CD4-positive, alpha-beta memory T cell (primary cell): ENCODE results near the gene PINK1. TPM values are rescaled to one million over a fixed set of nuclear protein-coding genes. Genes with fewer than 3 reads are reported as not detected.
A peak's percentile ranks its signal among the peaks of the same experiment; 100 is the strongest.

Experiments used
- CTCF ChIA-PET: fragments of 350-600 bp; sonication (Branson Sonifier 250); formaldehyde crosslinking; loops from one replicate; lab custom pipeline; 2021; ENCODE audit warnings: inconsistent platforms; ENCODE audit not compliant: partially characterized antibody; lab: Charles Lee
- POLR2A ChIA-PET: fragments of 350-600 bp; sonication (Branson Sonifier 250); formaldehyde crosslinking; loops from one replicate; lab custom pipeline; 2021; ENCODE audit not compliant: partially characterized antibody; lab: Charles Lee
- DNase-seq, 5 donors: peaks; one replicate each; pipeline versions ENCODE4 v3.0.0 to v3.0.0-alpha.2; 2020 to 2022; ENCODE audit warnings: mixed read lengths in 1 of 5
- H3K27ac ChIP-seq: one replicate; pipeline ENCODE4 v1.7.0; 2013; ENCODE audit warnings: low read depth, low read length
- H3K27me3 ChIP-seq: 2 replicates; pipeline ENCODE4 v1.7.0; 2013; ENCODE audit warnings: mild to moderate bottlenecking, low read length, moderate library complexity; ENCODE audit not compliant: insufficient read depth
- H3K36me3 ChIP-seq: 2 replicates; pipeline ENCODE4 v1.7.0; 2013; ENCODE audit warnings: mild to moderate bottlenecking, low read length, moderate library complexity; ENCODE audit not compliant: insufficient read depth
- H3K4me1 ChIP-seq: 2 replicates; pipeline ENCODE4 v1.7.0; 2013; ENCODE audit warnings: mild to moderate bottlenecking, low read length, moderate library complexity; ENCODE audit not compliant: insufficient read depth
- H3K4me3 ChIP-seq, 2 donors: one replicate each; pipeline ENCODE4 v1.7.0; 2013; ENCODE audit warnings: low read length in 2 of 2, mild to moderate bottlenecking in 1 of 2
- H3K9me3 ChIP-seq, 2 donors: one replicate each; pipeline ENCODE4 v1.7.0; 2013; ENCODE audit warnings: low read length in 2 of 2, control low read depth in 1 of 2; ENCODE audit not compliant: control insufficient read depth in 1 of 2
- H3K27ac Mint-ChIP-seq, 7 donors: one replicate each; pipeline ENCODE4 v1.8.0; 2020 to 2021; ENCODE audit warnings: mixed read lengths in 7 of 7, mild to moderate bottlenecking in 6 of 7, inconsistent platforms in 3 of 7, moderate library complexity in 3 of 7
- H3K27me3 Mint-ChIP-seq, 2 donors: one replicate each; pipeline ENCODE4 v1.8.0; 2020 to 2021; ENCODE audit warnings: mixed read lengths in 2 of 2
- H3K36me3 Mint-ChIP-seq, 2 donors: one replicate each; pipeline ENCODE4 v1.8.0; 2020 to 2021; ENCODE audit warnings: mixed read lengths in 2 of 2, inconsistent platforms in 1 of 2, mild to moderate bottlenecking in 1 of 2
- H3K4me1 Mint-ChIP-seq, 4 donors: one replicate each; pipeline ENCODE4 v1.8.0; 2020 to 2021; ENCODE audit warnings: mixed read lengths in 4 of 4, mild to moderate bottlenecking in 1 of 4
- H3K4me3 Mint-ChIP-seq, 8 donors: one replicate each; pipeline ENCODE4 v1.8.0; 2020 to 2021; ENCODE audit warnings: mixed read lengths in 8 of 8, mild to moderate bottlenecking in 7 of 8, moderate library complexity in 6 of 8, inconsistent platforms in 3 of 8
- H3K9me3 Mint-ChIP-seq, 8 donors: one replicate each; pipeline ENCODE4 v1.8.0; 2020 to 2021; ENCODE audit warnings: mixed read lengths in 8 of 8, mild to moderate bottlenecking in 5 of 8, inconsistent platforms in 3 of 8, moderate library complexity in 1 of 8
- intact Hi-C: fragments of 100-400 bp; cut with micrococcal nuclease; formaldehyde crosslinking; loops from one replicate; pipeline ENCODE4 v1.15.1; 2023
- polyA plus RNA-seq, 2 donors: library from polyadenylated mRNA; unstranded; fragments of 300-500 nt; fragmentation: Illumina TruSeq; gene quantifications; one replicate each; pipeline ENCODE4 v1.2.3, GENCODE V29; 2021
- total RNA-seq, 2 experiments: library from RNA; stranded (reverse); gene quantifications; one replicate each; pipeline ENCODE4 v1.2.3, GENCODE V29; 2021

Gene PINK1
- total and polyA plus RNA-seq, 4 experiments from 2014 or later = 19.0 to 24.2 (median 20.6) TPM

DNA sequence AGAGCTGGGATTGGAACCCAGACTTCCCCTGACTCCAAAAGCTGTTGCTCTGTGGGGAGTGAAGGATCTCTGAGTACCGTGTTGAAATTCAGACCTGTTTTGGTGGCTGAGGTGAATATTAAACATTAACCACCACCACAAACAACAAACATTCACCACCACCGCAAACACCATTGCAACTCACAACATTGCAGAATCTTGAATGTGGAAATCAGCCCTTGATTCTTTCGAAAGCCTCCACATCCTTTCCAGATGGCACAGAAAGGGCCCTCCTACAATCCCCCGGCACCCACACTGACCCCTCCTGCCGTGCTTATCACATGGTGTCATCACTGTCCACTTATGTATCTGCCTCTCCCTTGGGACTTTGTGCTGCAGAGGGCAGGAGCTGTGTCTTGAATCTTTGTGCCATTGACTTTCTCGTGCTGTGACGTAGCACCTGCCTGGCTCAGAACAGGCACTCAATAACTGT is 42.9 kb upstream of the PINK1 start:
- H3K36me3 ChIP-seq = no peaks in the 10 kb centered on the region
- Mint-ChIP-seq H3K4me1 (peaks cover 0 to 16% (median 6%) of the 10 kb centered on the region in 4 donors), H3K36me3 (no peaks in the 10 kb centered on the region), H3K27me3 (peaks cover 38 to 43% of the 10 kb centered on the region in 2 donors), H3K27ac (no peak overlapping the region), H3K9me3 (peaks cover 0 to 5% (median 0%) of the 10 kb centered on the region in 8 donors), H3K4me3 (no peak overlapping the region)
- intact Hi-C loops = no loop called here
- POLR2A ChIA-PET = no interaction called here
- no peak overlapping the region for H3K27ac ChIP-seq
- H3K4me1 ChIP-seq = no peaks in the 10 kb centered on the region
- peaks cover 8% of the 10 kb centered on the region for H3K27me3 ChIP-seq
- DNase-seq = no peak
- no peak overlapping the region for H3K4me3 ChIP-seq
- CTCF ChIA-PET = no interaction called here
- H3K9me3 ChIP-seq = no peaks in the 10 kb centered on the region

DNA sequence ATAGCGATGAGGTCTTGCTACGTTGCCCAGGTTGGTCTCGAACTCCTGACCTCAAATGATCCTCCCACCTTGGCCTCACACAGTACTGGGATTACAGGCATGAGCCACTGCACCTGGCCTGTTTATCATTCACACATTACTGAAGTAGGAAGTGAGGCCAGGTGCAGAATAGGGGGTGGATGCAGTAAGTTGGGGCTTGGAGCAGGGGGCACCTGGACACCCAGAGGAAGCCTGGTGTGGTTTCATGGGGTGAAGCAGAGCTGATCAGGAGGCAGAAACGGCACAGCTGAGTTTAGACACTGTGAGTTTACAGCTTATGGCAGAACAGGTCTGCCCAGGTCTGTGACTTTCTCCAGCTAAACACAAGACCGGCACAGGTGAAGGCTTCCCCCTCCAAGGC is 39.5 kb upstream of the PINK1 start:
- Mint-ChIP-seq H3K9me3 (peaks cover 0 to 2% (median 0%) of the 10 kb centered on the region in 8 donors), H3K27me3 (peaks cover 22 to 29% of the 10 kb centered on the region in 2 donors), H3K36me3 (no peaks in the 10 kb centered on the region), H3K4me3 (no peak overlapping the region), H3K4me1 (peaks cover 0 to 13% (median 4%) of the 10 kb centered on the region in 4 donors), H3K27ac (no peak overlapping the region)
- no peak overlapping the region for H3K4me3 ChIP-seq
- H3K4me1 ChIP-seq = no peaks in the 10 kb centered on the region
- ChIA-PET CTCF (no interaction called here), POLR2A (no interaction called here)
- no peaks in the 10 kb centered on the region for H3K36me3 ChIP-seq
- no peak overlapping the region for H3K27ac ChIP-seq
- H3K27me3 ChIP-seq = peaks cover 8% of the 10 kb centered on the region
- no peak for DNase-seq
- no peaks in the 10 kb centered on the region for H3K9me3 ChIP-seq
- intact Hi-C loops = no loop called here

DNA sequence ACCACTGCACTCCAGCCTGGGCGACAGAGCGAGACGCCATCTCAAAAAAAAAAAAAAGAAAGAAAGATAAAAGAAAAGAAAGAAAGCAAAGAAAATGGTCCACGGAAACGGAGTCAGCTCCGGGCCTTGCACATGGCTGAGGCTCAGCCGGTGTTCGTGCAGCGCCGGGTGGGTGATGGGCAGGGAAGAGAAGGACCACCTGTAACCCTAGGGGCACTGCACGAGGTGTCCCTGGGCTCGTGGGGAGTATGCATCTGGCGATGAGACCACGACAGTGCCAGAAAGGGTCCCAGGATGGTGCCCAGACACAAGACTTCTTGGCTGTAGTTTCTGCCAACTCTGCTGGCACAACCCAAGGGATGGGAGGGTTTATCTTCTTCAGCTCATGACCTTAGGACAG is 38.5 kb upstream of the PINK1 start:
- H3K27me3 Mint-ChIP-seq = peaks cover 20 to 21% of the 10 kb centered on the region in 2 donors
- H3K4me3 Mint-ChIP-seq = no peak overlapping the region
- CTCF ChIA-PET = no interaction called here
- POLR2A ChIA-PET = no interaction called here
- peaks cover 0 to 5% (median 0%) of the 10 kb centered on the region in 8 donors for H3K9me3 Mint-ChIP-seq
- peaks cover 0 to 3% (median under 1%) of the 10 kb centered on the region in 4 donors for H3K4me1 Mint-ChIP-seq
- Histone ChIP-seq H3K4me1 (no peaks in the 10 kb centered on the region), H3K36me3 (no peaks in the 10 kb centered on the region), H3K4me3 (no peak overlapping the region), H3K27ac (no peak overlapping the region), H3K9me3 (no peaks in the 10 kb centered on the region), H3K27me3 (peaks cover 1% of the 10 kb centered on the region)
- H3K36me3 Mint-ChIP-seq = no peaks in the 10 kb centered on the region
- intact Hi-C loops = no loop called here
- no peak overlapping the region for H3K27ac Mint-ChIP-seq
- no peak for DNase-seq

DNA sequence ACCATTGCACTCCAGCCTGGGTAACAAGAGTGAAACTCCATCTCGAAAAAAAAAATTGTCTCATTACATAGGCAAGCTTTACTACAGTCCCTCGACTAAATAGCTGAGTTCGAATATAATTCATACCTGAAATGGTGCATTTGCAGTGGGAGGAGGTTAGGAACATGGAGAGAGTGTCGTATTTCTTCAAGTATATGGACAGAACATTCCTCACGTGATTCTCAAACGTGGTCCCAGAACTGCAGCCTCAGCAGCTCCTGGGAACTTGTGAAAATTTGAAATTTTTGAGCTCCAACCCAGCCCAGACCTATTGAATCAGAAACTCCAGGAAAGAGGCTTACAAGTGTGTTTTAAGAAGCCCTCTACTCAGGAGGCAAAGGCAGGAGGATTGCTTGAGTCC is 37.2 kb upstream of the PINK1 start:
- DNase-seq = no peak
- peaks cover 13 to 16% of the 10 kb centered on the region in 2 donors for H3K27me3 Mint-ChIP-seq
- no peaks in the 10 kb centered on the region for H3K4me1 ChIP-seq
- no peak overlapping the region for H3K27ac ChIP-seq
- no peaks in the 10 kb centered on the region for H3K36me3 Mint-ChIP-seq
- H3K4me3 Mint-ChIP-seq = no peak overlapping the region
- H3K4me1 Mint-ChIP-seq = no peaks in the 10 kb centered on the region
- ChIA-PET POLR2A (no interaction called here), CTCF (no interaction called here)
- no peak overlapping the region for H3K4me3 ChIP-seq
- H3K27me3 ChIP-seq = no peaks in the 10 kb centered on the region
- no peaks in the 10 kb centered on the region for H3K9me3 ChIP-seq
- intact Hi-C loops = no loop called here
- peaks cover 0 to 5% (median 0%) of the 10 kb centered on the region in 8 donors for H3K9me3 Mint-ChIP-seq
- no peaks in the 10 kb centered on the region for H3K36me3 ChIP-seq
- H3K27ac Mint-ChIP-seq = no peak overlapping the region

DNA sequence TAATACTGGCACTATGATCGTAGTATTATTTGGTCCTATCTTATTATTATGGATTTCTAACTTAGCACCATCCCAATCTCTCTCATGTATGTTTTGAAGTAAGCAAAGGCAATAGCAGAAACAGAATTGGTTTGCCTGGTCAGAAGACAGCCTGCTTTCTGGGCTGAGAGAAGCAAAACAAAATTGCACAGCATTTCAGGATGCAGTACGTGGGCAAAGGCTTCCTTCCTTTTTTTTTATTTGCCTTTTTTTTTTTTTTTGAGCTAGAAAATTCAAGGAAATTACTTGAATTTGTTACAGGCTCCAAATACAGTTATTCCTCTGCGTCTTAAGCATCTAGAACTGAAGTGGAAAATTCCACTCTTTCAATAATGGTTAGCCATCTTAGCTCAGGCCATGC is 35.6 kb upstream of the PINK1 start:
- CTCF ChIA-PET = no interaction called here

DNA sequence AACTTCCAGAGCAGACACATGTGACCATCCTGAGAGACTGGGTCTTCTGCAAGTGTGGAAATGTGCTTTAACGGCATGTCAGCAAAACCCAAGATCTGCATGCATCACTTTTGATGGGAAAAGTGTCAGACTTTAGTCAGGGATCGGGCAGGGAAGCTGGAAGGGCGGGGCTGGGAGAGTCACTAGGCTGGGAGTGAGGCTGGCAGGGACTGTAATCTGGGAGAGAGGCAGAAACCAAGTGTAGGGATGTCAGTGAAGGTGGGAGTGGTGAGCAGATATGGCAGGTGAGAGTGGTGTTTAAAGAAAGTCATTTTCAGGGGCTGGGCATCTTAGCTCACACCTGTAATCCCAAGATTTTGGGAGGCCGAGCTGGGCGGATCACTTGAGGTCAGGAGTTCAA is 33.1 kb upstream of the PINK1 start:
- Mint-ChIP-seq H3K4me1 (no peaks in the 10 kb centered on the region), H3K36me3 (no peaks in the 10 kb centered on the region), H3K9me3 (peaks cover 0 to 5% (median 0%) of the 10 kb centered on the region in 8 donors), H3K4me3 (no peak overlapping the region), H3K27ac (peak overlapping the region in 1 of 7 donors; percentile 59), H3K27me3 (peaks cover 4 to 5% of the 10 kb centered on the region in 2 donors)
- CTCF ChIA-PET = no interaction called here
- POLR2A ChIA-PET = no interaction called here
- H3K27me3 ChIP-seq = no peaks in the 10 kb centered on the region
- intact Hi-C loops = no loop called here
- no peak overlapping the region for H3K4me3 ChIP-seq
- H3K27ac ChIP-seq = no peak overlapping the region
- no peak for DNase-seq
- no peaks in the 10 kb centered on the region for H3K36me3 ChIP-seq
- no peaks in the 10 kb centered on the region for H3K4me1 ChIP-seq
- H3K9me3 ChIP-seq = no peaks in the 10 kb centered on the region

More for the DNA sequence above, 35.6 kb upstream of the PINK1 start:
- Histone ChIP-seq H3K4me3 (no peak overlapping the region), H3K27ac (no peak overlapping the region), H3K36me3 (no peaks in the 10 kb centered on the region), H3K9me3 (no peaks in the 10 kb centered on the region), H3K4me1 (no peaks in the 10 kb centered on the region), H3K27me3 (no peaks in the 10 kb centered on the region)
- Mint-ChIP-seq H3K27ac (no peak overlapping the region), H3K4me1 (no peaks in the 10 kb centered on the region), H3K27me3 (peaks cover 8% of the 10 kb centered on the region in 2 donors), H3K9me3 (peaks cover 0 to 5% (median 0%) of the 10 kb centered on the region in 8 donors), H3K4me3 (no peak overlapping the region), H3K36me3 (no peaks in the 10 kb centered on the region)
- DNase-seq = no peak
- POLR2A ChIA-PET = no interaction called here
- intact Hi-C loops = no loop called here

DNA sequence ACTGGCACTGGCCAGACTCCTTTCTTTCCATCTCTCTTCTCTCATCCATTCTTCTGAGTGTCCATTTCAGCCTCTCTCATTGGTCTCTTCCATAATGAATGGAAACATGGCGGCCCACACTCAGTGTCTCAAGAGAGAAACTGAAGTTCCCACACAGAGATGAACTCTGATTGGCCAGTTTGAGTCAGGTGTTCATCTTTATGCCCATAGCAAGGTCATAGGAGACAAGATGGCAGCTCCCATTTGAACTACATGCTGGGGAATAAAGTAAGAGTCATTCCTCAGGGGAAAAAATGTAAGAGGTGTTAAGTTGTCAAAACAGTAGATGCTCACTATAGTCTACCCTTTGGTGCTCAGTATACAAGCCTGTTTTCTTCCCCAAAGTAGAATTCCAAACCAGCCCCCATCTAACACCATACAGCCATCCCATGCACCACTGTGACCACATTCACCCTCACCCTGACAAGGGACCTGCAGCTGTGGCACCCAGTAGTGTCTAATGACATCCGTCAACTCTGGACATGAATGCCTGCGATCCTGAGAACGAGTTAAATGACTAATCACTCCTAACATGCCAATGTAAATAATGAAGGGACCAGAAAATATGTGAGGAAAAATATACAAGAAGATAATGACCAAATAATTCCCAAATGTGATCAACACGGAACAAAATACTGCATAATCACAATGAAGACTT is 32.0 kb upstream of the PINK1 start:
- Histone ChIP-seq H3K9me3 (no peaks in the 10 kb centered on the region), H3K36me3 (no peaks in the 10 kb centered on the region), H3K4me3 (no peak overlapping the region), H3K27ac (no peak overlapping the region), H3K4me1 (no peaks in the 10 kb centered on the region), H3K27me3 (no peaks in the 10 kb centered on the region)
- intact Hi-C loops = no loop called here
- Mint-ChIP-seq H3K27me3 (peaks cover 2 to 3% of the 10 kb centered on the region in 2 donors), H3K27ac (no peak overlapping the region), H3K4me1 (no peaks in the 10 kb centered on the region), H3K9me3 (peaks cover 0 to 5% (median 0%) of the 10 kb centered on the region in 8 donors), H3K4me3 (no peak overlapping the region), H3K36me3 (no peaks in the 10 kb centered on the region)
- CTCF ChIA-PET = no interaction called here
- no peak for DNase-seq
- POLR2A ChIA-PET = no interaction called here
